SK-N-MC (cell line): ENCODE data around the gene PDYN.

Source experiments
- DNase-seq: peaks from one replicate; pipeline ENCODE4 v3.0.0-alpha.2; 2011; ENCODE audit warnings: low read depth, low spot score
- H3K27ac ChIP-seq: fragments of 200-600 bp; sonication (generic); 2 replicates; pipeline ENCODE4 v1.5.1; 2016; ENCODE audit warnings: mixed run types
- H3K36me3 ChIP-seq: fragments of 200-600 bp; sonication (generic); 2 replicates; pipeline ENCODE4 v1.6.1; 2017; ENCODE audit warnings: antibody characterized with exemption, low read length, mixed read lengths; ENCODE audit not compliant: insufficient read depth
- H3K4me3 ChIP-seq: fragments of 200-600 bp; sonication (generic); 2 replicates; pipeline ENCODE4 v1.5.1; 2016
- H3K9ac ChIP-seq: fragments of 200-600 bp; sonication (generic); 2 replicates; pipeline ENCODE4 v1.8.0; 2017; ENCODE audit warnings: mixed run types, mixed read lengths; ENCODE audit not compliant: insufficient read length
- H3K9me3 ChIP-seq: fragments of 200-600 bp; sonication (generic); 2 replicates; pipeline ENCODE4 v1.6.1; 2017; ENCODE audit warnings: low read depth, mild to moderate bottlenecking, antibody characterized with exemption, low read length, moderate library complexity, mixed read lengths
- EZH2 ChIP-seq: fragments of 200-600 bp; sonication (generic); IDR thresholded peaks from one replicate; pipeline ENCODE4 v1.6.1; 2017; ENCODE audit warnings: antibody characterized with exemption
- FOXP2 ChIP-seq: optimal IDR thresholded peaks from 2 replicates; pipeline ENCODE3; 2011; ENCODE audit warnings: mild to moderate bottlenecking, moderate library complexity; ENCODE audit not compliant: insufficient read depth; ENCODE audit errors: extremely low read length, control extremely low read depth
- POLR2AphosphoS5 ChIP-seq: IDR thresholded peaks from 2 replicates; pipeline ENCODE4 v1.6.1; 2012; ENCODE audit warnings: mild to moderate bottlenecking, low read depth, low read length, borderline replicate concordance

Gene PDYN

DNA sequence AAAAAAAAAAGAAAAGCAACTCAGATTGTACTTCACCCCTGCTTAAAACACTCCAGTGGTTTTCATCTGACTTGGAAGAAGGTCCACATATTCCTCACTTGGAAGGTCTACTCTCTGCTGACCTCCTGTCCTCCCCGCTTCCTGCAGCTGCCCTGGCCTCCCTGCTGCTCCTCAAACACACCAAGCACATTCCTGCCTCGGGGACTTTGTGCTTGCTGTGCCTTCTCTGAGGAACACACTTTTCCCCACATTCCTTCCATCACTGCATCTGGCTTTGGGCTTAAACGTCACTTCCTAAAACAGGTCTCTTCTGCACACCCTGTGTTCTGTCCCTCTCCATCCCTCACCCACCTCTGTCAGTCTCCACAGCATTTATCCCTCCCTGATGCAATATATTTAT is 4.9 kb upstream of the PDYN start:
- no peak overlapping the region for H3K4me3 ChIP-seq
- no peaks in the 10 kb centered on the region for H3K9me3 ChIP-seq
- H3K36me3 ChIP-seq: no peaks in the 10 kb centered on the region
- DNase-seq: no peak
- TF ChIP-seq EZH2: no peak
- H3K9ac ChIP-seq: no peak overlapping the region
- no peak overlapping the region for H3K27ac ChIP-seq

- TF ChIP-seq POLR2AphosphoS5 (no peak), EZH2 (no peak), FOXP2 (no peak)
- H3K27ac ChIP-seq: no peak overlapping the region
- no peak overlapping the region for H3K4me3 ChIP-seq
- no peaks in the 10 kb centered on the region for H3K36me3 ChIP-seq
- H3K9me3 ChIP-seq: no peaks in the 10 kb centered on the region
- no peak for DNase-seq
- H3K9ac ChIP-seq: no peak overlapping the region
Measured at GRCh38 chr20:1998193-1998520, 4.3 kb upstream of the PDYN start.

DNA sequence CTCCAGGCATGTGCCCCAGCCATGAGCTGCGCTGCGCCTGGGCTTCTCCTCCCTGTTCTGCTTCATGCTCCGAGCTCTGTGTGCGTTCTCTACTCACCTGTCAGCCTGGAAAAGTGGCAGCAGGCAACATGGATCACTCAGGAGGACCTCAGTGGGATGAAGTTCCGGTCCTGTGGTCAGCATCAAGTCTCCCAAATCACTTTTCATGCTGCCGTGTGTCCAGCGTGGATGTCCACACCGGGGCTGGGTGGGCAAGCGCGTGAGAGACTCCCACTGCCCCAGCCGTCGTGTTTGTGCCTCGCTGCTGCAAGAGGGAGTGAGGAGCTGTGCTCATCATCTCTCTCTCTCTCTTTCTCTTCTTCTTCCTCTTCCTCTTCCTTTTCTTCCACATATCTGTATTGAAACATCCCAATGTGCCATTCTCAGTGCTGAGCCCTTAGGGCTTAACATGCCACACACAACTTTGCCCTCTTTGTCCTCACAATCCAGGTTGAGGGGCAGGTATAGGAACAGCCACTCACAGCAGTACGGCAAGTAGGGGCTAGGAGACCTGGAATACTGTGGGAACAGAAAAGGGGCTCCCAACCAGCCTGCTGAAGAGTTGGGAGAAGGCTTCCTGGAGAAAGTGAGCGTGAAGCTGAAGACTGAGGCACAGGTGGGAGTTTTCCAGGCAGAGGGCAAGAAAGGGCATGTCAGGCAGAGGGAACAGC is 3.8 kb upstream of the PDYN start:
- Histone ChIP-seq H3K27ac (no peak overlapping the region), H3K4me3 (no peak overlapping the region), H3K36me3 (no peaks in the 10 kb centered on the region), H3K9ac (no peak overlapping the region), H3K9me3 (no peaks in the 10 kb centered on the region)
- TF ChIP-seq EZH2 (no peak), FOXP2 (no peak), POLR2AphosphoS5 (no peak)
- DNase-seq: no peak

GRCh38 chr20:1995531-1996310 is 1.9 kb upstream of the PDYN start:
- TF ChIP-seq FOXP2 (no peak), POLR2AphosphoS5 (no peak), EZH2 (no peak)
- H3K9ac ChIP-seq: no peak overlapping the region
- H3K27ac ChIP-seq: no peak overlapping the region
- no peak overlapping the region for H3K4me3 ChIP-seq
- no peaks in the 10 kb centered on the region for H3K36me3 ChIP-seq
- no peaks in the 10 kb centered on the region for H3K9me3 ChIP-seq
- no peak for DNase-seq

DNA sequence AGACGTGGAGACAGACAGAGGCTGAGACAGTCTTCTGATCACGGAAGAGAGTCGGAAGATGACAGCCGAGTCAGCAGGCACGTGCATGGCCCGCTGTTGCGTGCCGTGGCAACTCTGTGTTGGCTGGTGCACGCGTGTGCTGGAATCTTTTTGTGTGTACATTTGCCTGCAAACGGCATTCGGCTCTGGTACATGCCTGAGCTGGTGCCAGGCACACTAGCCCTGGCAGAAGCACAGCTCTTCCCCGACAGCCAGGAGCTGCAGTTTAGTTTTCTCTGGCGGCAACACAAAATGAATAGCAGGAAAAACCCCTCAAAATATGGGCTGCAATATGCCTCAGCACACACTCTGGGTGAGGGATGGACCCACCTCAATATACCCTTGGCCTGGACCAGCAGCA is 769 bp upstream of the PDYN start:
- no peaks in the 10 kb centered on the region for H3K9me3 ChIP-seq
- no peak for DNase-seq

DNA sequence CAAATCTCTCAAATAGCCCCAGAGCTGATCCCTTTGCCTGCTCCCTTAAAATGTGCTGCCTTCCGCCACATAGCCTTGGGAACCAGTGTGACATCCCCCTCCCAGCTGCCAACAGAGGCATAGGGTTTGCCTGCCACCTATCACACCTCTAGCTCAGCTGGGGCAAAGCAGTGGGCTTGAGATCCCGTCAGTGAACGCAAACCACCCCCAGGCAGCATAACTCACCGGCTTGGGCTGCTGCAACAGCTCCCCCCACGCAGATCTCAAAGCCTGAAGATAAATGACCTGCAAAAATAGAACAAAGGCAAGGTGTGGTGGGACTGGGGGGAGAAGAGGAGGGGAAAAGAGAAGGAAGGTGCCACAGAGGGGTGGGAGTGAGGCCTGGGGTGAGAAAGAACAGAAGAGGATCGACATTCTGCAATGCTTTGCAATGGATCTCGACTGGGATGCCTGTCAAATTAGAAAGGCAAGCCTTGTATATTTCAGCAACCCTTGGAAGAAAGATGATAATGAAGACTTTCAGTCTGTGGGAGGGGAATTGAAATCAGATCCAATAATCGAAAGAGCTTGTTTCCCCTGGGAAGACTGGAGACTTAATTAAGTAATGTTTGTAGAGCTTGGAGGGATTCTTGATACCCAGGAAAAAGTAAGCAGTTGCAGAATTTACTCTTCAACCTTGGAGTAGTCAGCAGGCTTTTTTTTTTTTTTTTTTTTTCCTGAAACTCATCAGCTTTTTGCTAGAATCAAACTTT is 1.3 kb downstream of the PDYN start:
- no peak overlapping the region for H3K27ac ChIP-seq
- no peak overlapping the region for H3K4me3 ChIP-seq
- H3K9ac ChIP-seq: no peak overlapping the region
- TF ChIP-seq POLR2AphosphoS5: no peak
- no peak for TF ChIP-seq FOXP2
- no peaks in the 10 kb centered on the region for H3K36me3 ChIP-seq
- no peaks in the 10 kb centered on the region for H3K9me3 ChIP-seq
- no peak for DNase-seq

More for the DNA sequence above, 769 bp upstream of the PDYN start:
- no peaks in the 10 kb centered on the region for H3K36me3 ChIP-seq
- no peak overlapping the region for H3K4me3 ChIP-seq
- TF ChIP-seq FOXP2 (no peak), POLR2AphosphoS5 (no peak), EZH2 (no peak)
- H3K27ac ChIP-seq: no peak overlapping the region
- H3K9ac ChIP-seq: no peak overlapping the region

- no peak for DNase-seq
- Histone ChIP-seq H3K27ac (no peak overlapping the region), H3K4me3 (no peak overlapping the region), H3K36me3 (no peaks in the 10 kb centered on the region), H3K9me3 (no peaks in the 10 kb centered on the region), H3K9ac (no peak overlapping the region)
- TF ChIP-seq FOXP2 (no peak), POLR2AphosphoS5 (no peak), EZH2 (no peak)
Measured at GRCh38 chr20:1987826-1988225, 6.0 kb downstream of the PDYN start.

- TF ChIP-seq POLR2AphosphoS5 (no peak), FOXP2 (no peak), EZH2 (no peak)
- no peaks in the 10 kb centered on the region for H3K36me3 ChIP-seq
- no peak for DNase-seq
- no peaks in the 10 kb centered on the region for H3K9me3 ChIP-seq
- no peak overlapping the region for H3K9ac ChIP-seq
- H3K27ac ChIP-seq: no peak overlapping the region
- no peak overlapping the region for H3K4me3 ChIP-seq
Measured at GRCh38 chr20:1983301-1983700, 10.6 kb downstream of the PDYN start.
